SU-DHL-6 (cell line): Measurements from ENCODE around the gene PRDM15.

ENCODE experiments used
- H2AFZ ChIP-seq: fragments of 200-600 bp; sonication (generic); 2 replicates; pipeline ENCODE4 v1.6.1; 2014; ENCODE audit warnings: low read depth, mild to moderate bottlenecking, moderate library complexity, mixed read lengths, antibody characterized with exemption, low read length; ENCODE audit not compliant: severe bottlenecking
- H3F3A ChIP-seq: fragments of 200-600 bp; shearing (Covaris generic); 2 replicates; pipeline ENCODE4 v1.6.0; 2016; ENCODE audit warnings: antibody characterized with exemption, mild to moderate bottlenecking; ENCODE audit not compliant: insufficient read depth
- H3K27ac ChIP-seq: fragments of 200-600 bp; sonication (generic); 2 replicates; pipeline ENCODE4 v1.5.1; 2016; ENCODE audit warnings: low read depth, mild to moderate bottlenecking, low read length, moderate library complexity, mixed read lengths
- H3K27me3 ChIP-seq: fragments of 200-600 bp; sonication (generic), shearing (Covaris generic); 2 replicates; pipeline ENCODE4 v1.6.0; 2014; ENCODE audit warnings: mild to moderate bottlenecking, low read length
- H3K36me3 ChIP-seq: fragments of 200-600 bp; sonication (generic); 2 replicates; pipeline ENCODE4 v1.6.1; 2014; ENCODE audit warnings: mild to moderate bottlenecking, low read length, mixed read lengths
- H3K4me2 ChIP-seq: fragments of 300-600, 200-600 bp; shearing (Covaris generic), sonication (generic); 2 replicates; pipeline ENCODE4 v1.6.0; 2014; ENCODE audit warnings: low read length, low read depth, mild to moderate bottlenecking; ENCODE audit not compliant: poor library complexity, severe bottlenecking
- H3K4me3 ChIP-seq: fragments of 200-600 bp; sonication (generic); 2 replicates; pipeline ENCODE4 v1.5.1; 2014; ENCODE audit warnings: antibody characterized with exemption, low read length, mild to moderate bottlenecking, mixed read lengths; ENCODE audit not compliant: insufficient read depth, poor library complexity, severe bottlenecking
- H3K79me2 ChIP-seq: fragments of 200-600 bp; sonication (generic); 2 replicates; pipeline ENCODE4 v1.6.1; 2014; ENCODE audit warnings: mild to moderate bottlenecking, low read length, moderate library complexity; ENCODE audit not compliant: insufficient read depth
- H3K9ac ChIP-seq: fragments of 200-600 bp; sonication (generic); 2 replicates; pipeline ENCODE4 v1.7.0; 2014; ENCODE audit warnings: mild to moderate bottlenecking, low read length
- H3K9me2 ChIP-seq: fragments of 200-600 bp; sonication (generic); replicated peaks from 2 replicates; pipeline ENCODE4 v1.6.1; 2014; ENCODE audit warnings: low read length; ENCODE audit not compliant: insufficient read depth
- H3K9me3 ChIP-seq: fragments of 200-600 bp; sonication (generic); 2 replicates; pipeline ENCODE4 v1.6.1; 2014; ENCODE audit warnings: low read length, mixed read lengths; ENCODE audit not compliant: insufficient read depth
- H4K20me1 ChIP-seq: fragments of 200-600 bp; sonication (generic); 2 replicates; pipeline ENCODE4 v1.6.1; 2014; ENCODE audit warnings: low read depth, mild to moderate bottlenecking, antibody characterized with exemption, low read length, moderate library complexity, mixed read lengths
- CTCF ChIP-seq: fragments of 200-600 bp; sonication (generic); IDR thresholded peaks from one replicate; pipeline ENCODE4 v1.5.1; 2017; ENCODE audit warnings: antibody characterized with exemption, mild to moderate bottlenecking, low read length, moderate library complexity; ENCODE audit not compliant: insufficient read depth, poor library complexity, severe bottlenecking
- EZH2phosphoT487 ChIP-seq: fragments of 200-600 bp; sonication (generic), shearing (Covaris generic); conservative IDR thresholded peaks from 2 replicates; pipeline ENCODE4 v1.6.1; 2018; ENCODE audit warnings: mild to moderate bottlenecking, antibody characterized with exemption, low read length, moderate library complexity, mixed read lengths

Gene PRDM15

GRCh38 chr21:41927727-41928409, 48.7 kb upstream of the PRDM15 start:
- TF ChIP-seq EZH2phosphoT487 (no peak), CTCF (no peak)
- Histone ChIP-seq H3K9me2 (no peaks in the 10 kb centered on the region), H4K20me1 (no peaks in the 10 kb centered on the region), H3K9me3 (no peaks in the 10 kb centered on the region), H3K9ac (no peak overlapping the region), H3K36me3 (no peaks in the 10 kb centered on the region), H3K4me2 (peak overlapping the region; percentile 9), H3K79me2 (no peaks in the 10 kb centered on the region), H3K27me3 (no peaks in the 10 kb centered on the region), H3F3A (no peaks in the 10 kb centered on the region), H3K27ac (no peak overlapping the region; the same call in 1 of the 2 replicates), H3K4me3 (no peak overlapping the region), H2AFZ (no peak overlapping the region)

GRCh38 chr21:41926807-41927171, 47.6 kb upstream of the PRDM15 start:
- no peaks in the 10 kb centered on the region for H3K9me3 ChIP-seq
- peak overlapping the region; percentile 81 for H2AFZ ChIP-seq
- TF ChIP-seq EZH2phosphoT487: no peak
- TF ChIP-seq CTCF: no peak
- H3F3A ChIP-seq: no peaks in the 10 kb centered on the region
- H3K9ac ChIP-seq: peak overlapping the region; percentile 55
- H4K20me1 ChIP-seq: no peaks in the 10 kb centered on the region
- peak overlapping the region; percentile 90 for H3K4me2 ChIP-seq
- H3K36me3 ChIP-seq: no peaks in the 10 kb centered on the region
- peak overlapping the region; percentile 40 for H3K27ac ChIP-seq
- H3K27me3 ChIP-seq: no peaks in the 10 kb centered on the region
- no peaks in the 10 kb centered on the region for H3K9me2 ChIP-seq
- peak overlapping the region; percentile 53 for H3K4me3 ChIP-seq
- no peaks in the 10 kb centered on the region for H3K79me2 ChIP-seq

- Histone ChIP-seq H4K20me1 (no peaks in the 10 kb centered on the region), H3F3A (no peaks in the 10 kb centered on the region), H3K4me3 (peak overlapping the region; percentile 53), H2AFZ (peak overlapping the region; percentile 81), H3K27me3 (no peaks in the 10 kb centered on the region), H3K9me3 (no peaks in the 10 kb centered on the region), H3K27ac (peak overlapping the region; percentile 40), H3K9ac (peak overlapping the region; percentile 55), H3K9me2 (no peaks in the 10 kb centered on the region), H3K36me3 (no peaks in the 10 kb centered on the region), H3K79me2 (no peaks in the 10 kb centered on the region), H3K4me2 (peak overlapping the region; percentile 90)
- TF ChIP-seq CTCF (no peak), EZH2phosphoT487 (no peak)
Measured at GRCh38 chr21:41926117-41926806, 47.1 kb upstream of the PRDM15 start.
